Lower leg skin (tissue), 3 donors: ENCODE data around the gene CELF2.

ENCODE experiments used
- CTCF ChIP-seq, 3 donors: fragments of 450-650 bp; IDR thresholded peaks; one replicate each; pipeline ENCODE4 v1.5.1; 2016; ENCODE audit warnings: antibody characterized with exemption in 3 of 3, mild to moderate bottlenecking in 3 of 3, moderate library complexity in 2 of 3
- POLR2A ChIP-seq, 2 donors: fragments of 450-650 bp; IDR thresholded peaks; one replicate each; pipeline ENCODE4 v1.6.1; 2016 to 2017; ENCODE audit warnings: antibody characterized with exemption in 2 of 2, mild to moderate bottlenecking in 1 of 2, moderate library complexity in 1 of 2

- TF ChIP-seq CTCF (IDR thresholded peaks at IDR 0.05) (no peak), POLR2A (IDR thresholded peaks at IDR 0.05) (no peak)
These were observed 238.2 kb downstream of the CELF2 start for GRCh38 chr10:11255796-11256444.
